Kidney tubule cell (primary cell): ENCODE results near the gene CCDC170.
A peak's percentile ranks its signal among the peaks of the same experiment; 100 is the strongest.
"Not testable (repeated sequence)": the region's sequence is repeated elsewhere in the genome, so short reads cannot be mapped to it uniquely, and the experiment has no call there.

ENCODE experiments used
- DNase-seq: peaks from one replicate; pipeline ENCODE4 v3.0.0-alpha.2; 2018; ENCODE audit warnings: low spot score

CCDC170 gene, protein sequence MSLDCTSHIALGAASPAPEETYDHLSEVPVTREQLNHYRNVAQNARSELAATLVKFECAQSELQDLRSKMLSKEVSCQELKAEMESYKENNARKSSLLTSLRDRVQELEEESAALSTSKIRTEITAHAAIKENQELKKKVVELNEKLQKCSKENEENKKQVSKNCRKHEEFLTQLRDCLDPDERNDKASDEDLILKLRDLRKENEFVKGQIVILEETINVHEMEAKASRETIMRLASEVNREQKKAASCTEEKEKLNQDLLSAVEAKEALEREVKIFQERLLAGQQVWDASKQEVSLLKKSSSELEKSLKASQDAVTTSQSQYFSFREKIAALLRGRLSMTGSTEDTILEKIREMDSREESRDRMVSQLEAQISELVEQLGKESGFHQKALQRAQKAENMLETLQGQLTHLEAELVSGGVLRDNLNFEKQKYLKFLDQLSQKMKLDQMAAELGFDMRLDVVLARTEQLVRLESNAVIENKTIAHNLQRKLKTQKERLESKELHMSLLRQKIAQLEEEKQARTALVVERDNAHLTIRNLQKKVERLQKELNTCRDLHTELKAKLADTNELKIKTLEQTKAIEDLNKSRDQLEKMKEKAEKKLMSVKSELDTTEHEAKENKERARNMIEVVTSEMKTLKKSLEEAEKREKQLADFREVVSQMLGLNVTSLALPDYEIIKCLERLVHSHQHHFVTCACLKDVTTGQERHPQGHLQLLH

DNA sequence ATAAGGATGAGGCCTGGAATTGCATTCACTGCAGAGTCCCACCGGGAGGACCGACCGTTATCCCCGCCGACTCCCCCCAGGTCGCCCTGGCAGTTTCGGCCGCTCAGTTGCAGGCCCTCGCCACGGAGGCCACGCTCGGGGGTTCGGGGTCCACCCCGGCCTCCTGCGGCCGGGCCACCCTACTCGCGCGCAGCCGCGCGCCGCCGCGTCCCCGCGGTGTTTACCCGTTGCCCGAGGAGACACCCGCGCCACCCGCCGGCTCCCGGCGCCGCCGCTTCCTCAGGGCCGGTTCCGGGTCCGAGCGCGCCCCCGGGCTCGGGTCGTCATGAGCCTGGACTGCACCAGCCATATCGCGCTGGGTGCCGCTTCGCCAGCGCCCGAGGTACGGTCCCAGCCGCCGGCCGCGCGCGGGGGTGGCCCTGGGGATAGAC lies at the start of gene CCDC170:
TSS of gene CCDC170 (plus strand) at position 214 of the 431 bp plus-strand sequence. CDS start at position 326, 112 bp downstream.
- DNase-seq: peak; percentile 55

DNA sequence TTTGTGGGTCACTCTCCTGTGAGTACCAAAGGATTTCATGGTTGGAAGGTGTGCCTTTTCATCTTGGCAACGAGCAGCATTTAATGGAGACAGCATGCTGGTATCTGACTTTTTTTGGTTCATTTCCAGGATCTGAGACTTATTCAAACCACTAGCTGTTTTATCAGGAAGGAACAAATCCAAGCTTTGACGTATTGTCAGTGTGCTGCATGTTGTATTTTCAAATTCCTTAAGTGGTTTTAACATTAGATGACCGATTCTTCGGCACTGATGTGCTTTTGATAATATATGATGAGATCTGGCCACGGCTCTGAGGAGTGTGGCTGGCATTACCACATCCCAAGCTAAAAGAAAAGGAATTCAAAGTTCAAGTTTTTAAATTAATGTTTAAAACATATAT lies 48.3 kb upstream of the CCDC170 start:
- DNase-seq: peak; percentile 58

DNA sequence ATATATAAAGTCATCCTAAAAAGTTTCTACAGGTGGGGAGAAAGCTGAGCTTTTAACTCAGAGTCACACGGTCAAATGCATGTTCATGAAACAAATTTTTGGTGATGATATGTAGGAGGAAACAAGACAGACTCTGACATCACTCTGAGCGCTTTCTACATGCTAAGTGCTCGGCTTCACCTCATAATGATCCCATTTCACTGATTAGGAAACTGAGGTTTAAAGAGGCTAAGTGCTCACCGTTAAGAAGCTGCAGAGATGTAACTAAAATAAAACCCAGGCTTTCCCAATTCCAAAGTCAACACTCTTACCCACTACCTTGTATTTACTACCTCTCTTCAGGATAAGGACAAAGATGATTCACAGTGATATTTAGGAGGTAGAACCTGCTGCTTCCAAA lies 46.6 kb upstream of the CCDC170 start:
- no peak for DNase-seq

DNA sequence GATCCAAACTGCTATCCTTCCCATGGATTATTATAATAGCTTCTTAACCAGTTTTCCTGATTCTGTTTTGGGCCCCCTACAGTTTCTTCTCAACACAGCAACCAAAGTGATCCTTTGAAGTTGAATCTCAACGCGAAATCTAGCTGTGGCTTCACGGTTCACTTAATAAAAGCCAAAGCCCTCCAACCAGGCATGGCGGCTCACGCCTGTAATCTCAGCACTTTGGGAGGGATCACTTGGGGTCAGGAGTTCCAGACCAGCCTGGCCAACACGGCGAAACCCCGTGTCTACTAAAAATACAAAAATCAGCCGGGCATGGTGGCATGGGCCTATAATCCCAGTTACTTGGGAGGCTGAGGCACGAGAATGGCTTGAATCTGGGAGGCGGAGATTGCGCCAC lies 45.2 kb upstream of the CCDC170 start:
- peak; percentile 29 for DNase-seq

DNA sequence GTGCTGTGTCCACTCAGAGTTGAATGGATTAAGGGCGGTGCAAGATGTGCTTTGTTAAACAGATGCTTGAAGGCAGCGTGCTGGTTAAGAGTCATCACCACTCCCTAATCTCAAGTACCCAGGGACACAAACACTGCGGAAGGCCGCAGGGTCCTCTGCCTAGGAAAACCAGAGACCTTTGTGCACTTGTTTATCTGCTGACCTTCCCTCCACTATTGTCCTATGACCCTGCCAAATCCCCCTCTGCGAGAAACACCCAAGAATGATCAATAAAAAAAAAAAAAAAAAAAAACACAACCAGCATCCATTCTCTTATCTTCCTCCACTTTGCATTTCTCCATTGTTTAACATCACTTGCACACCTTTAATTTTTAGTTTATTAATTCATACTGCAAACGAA lies 42.9 kb upstream of the CCDC170 start:
- not testable (repeated sequence) for DNase-seq

DNA sequence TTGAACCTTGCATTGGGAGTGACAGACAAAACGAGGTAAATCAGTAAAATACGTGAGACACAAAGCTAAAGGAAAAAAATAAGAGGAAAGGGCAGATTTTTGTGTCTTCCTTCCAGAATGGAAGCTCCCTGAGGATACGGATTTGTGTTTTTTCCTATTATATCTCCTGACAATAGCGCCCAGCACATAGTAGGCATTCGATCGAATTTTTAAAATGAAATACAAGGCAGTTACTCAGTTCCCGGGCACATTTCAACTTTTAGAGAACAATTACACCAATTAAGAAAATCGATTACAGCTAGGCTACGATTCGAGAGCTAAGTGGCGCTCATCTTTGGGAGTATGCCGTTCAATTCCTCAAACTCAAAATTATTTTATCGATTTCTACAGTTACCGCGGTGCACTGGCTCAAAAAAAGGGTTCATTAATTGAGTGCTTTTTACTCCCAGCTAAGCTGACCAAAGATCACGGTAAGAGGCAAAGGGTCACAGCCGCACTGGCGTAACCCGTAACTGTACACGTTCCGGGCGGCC lies 42.3 kb upstream of the CCDC170 start:
- DNase-seq: no peak

DNA sequence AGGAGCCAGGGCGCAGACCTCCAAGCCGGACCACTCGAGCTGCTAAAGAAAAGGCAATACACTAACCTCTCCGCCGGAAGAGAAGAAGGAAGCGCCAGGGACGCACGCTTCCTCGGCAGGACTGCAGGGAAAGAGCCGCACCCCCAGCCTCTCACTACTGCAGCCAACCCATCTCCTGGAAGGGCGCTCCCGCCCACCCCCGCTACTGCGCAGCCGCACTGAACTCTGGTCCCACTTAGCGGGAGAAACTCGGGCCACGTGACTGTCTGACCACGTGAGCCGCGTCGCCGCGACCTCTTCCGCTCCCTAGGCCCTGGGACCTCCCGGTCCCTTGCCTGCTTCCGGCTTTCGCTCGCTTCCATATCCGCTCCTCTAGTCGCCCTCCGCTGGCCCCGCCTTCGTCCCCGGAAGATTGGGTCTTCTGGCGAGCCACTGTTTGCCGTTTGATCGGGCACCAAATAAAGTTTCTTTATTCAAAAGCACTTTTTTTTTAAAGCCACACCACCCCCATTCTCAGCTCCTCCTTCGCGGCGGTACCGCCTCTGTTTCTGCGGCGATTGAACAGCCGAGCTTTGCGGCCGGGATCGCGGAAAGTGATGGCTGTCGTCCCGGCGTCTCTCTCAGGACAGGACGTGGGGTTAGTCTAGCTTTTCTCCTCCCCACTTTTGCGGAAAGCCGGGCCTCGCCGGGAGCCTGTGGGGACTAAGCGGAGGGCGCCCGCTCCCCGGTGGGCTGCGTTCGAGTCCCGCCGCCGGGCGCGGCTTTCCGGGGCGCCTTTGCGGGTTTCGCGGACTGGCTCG lies 41.7 kb upstream of the CCDC170 start, which contains the start of gene RMND1:
TSS of gene RMND1 (minus strand) at position 177 of the 800 bp plus-strand sequence. CDS start 6,315 bp downstream, outside the sequence.
- DNase-seq: peak; percentile 100

DNA sequence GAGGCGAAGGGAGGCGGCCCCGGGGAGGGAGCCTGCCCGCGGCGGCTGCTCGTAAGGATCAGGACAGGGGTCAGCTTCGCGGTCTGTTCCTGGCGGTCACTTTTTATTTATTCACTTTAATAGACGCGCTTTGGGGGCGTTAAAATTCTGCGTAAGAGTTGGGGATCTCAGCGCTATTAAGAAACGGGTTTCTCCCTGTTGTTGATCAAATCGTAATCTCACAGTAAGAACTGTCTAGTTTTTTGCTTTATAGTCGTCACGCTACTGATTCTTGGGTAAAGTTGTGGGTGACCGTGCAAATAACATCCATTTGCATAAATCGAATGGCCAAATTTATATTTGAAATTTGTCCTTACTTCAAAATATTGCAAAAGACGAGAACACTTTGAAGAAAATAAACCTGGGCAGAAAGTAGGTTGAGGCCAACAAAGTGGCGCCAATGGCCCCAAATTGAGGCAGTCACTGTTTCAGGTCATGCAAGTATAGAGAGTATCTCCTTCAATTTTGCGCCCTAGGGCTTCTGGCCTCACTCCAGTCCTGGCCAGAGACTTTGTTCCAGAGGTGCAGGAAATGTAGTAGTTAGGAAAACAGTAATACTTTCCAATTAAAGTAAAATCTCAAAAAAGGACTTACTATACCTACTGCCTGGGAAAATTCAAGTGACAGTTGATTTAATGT lies 40.9 kb upstream of the CCDC170 start:
- no peak for DNase-seq

DNA sequence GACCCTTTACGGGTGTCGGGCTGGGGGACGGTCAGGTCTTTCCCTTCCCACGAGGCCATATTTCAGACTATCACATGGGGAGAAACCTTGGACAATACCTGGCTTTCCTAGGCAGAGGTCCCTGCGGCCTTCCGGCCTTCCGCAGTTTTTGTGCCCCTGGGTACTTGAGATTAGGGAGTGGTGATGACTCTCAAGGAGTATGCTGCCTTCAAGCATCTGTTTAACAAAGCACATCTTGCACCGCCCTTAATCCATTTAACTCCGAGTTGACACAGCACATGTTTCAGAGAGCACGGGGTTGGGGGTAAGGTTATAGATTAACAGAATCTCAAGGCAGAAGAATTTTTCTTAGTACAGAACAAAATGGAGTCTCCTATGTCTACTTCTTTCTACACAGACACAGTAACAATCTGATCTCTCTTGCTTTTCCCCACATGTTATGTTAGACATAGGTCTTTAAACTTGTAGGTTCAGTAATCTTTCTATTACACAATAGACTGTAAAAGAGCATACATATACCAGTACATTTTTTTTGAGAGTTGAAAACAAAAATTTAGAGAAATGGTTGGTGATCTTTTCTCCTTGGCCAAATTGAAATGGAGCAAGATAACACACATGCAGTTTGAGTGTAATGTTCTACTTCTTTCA lies 37.9 kb upstream of the CCDC170 start:
- peak; percentile 57 for DNase-seq

DNA sequence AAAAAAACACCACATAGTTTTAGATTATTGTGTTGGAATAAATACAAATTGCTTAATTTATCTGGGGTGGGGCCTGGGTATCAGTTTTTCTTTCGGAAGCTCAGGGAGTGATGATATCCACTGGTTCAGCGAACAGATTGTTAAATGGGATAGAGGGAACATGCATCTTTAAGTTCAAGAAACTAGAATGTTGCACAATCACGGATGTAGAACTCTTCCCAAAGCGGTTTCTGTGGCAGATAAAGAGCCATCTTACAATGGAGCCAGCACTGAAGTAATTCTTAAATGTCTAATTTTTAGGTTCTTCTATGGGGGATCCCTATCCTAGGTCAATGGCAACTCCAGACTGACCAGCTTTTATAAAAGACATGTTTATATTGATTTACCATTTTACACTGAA lies 32.1 kb upstream of the CCDC170 start:
- no peak for DNase-seq

DNA sequence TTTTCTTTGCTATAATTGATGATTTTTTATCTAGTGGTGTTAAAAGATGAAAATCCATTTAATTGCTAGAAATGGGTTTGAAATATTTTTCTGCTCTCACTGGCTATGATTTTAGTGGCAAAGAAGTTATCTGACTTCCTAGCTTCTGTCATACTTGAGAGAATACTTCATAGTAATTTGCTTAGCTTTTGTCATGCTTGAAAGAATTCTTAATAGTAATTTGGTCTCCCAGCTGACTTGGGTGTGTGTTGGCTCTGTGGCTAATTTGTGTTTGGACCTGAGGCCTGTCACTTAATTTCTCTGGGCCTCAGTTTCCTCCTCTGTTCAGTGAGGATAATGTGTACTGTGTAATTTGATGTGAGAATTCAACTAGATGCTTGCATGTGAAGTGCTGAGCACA lies 29.1 kb upstream of the CCDC170 start:
- DNase-seq: no peak

DNA sequence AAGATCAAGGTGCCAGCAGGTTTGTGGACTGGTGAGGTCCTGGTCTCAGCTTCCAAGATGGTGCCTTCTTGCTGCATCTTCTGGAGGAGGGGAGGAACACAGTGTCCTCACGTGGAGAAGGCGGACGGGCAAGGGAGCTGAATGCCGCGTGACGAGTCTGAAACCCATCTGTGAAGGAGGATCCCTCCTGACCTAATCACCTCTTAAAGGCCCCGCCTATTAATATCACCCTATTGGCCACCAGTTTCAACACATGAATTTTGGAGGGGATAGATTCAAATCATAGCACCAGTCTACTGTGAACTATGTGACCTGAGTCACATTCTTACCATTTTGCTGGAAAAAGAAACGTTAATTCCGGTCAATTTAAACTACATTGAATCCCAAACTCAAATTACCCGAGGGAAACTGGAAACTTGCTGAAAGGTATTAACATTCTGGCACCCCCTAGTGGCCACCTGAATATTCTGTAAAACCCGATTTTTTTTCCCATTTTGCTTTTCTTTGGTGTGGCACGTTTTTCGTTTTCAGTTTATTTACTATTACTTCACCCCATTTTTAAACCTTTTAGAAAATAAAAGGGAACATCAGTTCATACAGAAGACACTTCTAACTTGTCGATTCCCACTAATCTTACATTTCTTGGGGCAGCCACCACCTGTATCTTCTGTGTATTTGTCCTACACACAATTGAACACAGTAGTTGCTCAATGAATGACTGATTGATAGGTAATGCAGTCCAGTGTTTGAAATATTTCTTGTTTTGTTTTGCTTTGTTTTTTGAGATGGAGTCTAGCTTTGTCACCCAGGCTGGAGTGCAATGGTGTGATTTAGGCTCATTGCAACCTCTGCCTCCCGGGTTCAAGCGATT lies 17.9 kb upstream of the CCDC170 start:
- DNase-seq: peak; percentile 54

DNA sequence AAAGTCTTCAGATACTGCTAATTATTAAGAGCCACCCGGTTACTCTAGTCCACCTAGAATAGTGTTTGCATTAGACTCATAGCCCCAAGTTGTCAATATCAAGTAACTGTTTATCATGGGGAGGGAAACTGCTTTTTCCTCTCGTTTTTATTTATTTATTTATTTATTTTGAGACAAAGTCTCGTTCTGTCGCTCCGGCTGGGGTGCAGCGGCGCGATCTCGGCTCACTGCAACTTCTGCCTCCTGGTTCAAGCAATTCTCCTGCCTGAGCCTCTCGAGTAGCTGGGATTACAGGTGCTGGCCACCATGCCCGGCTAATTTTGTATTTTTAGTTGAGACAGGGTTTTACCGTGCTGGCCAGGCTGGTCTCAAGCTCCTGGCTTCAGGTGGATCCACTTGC lies 16.1 kb upstream of the CCDC170 start:
- DNase-seq: no peak

DNA sequence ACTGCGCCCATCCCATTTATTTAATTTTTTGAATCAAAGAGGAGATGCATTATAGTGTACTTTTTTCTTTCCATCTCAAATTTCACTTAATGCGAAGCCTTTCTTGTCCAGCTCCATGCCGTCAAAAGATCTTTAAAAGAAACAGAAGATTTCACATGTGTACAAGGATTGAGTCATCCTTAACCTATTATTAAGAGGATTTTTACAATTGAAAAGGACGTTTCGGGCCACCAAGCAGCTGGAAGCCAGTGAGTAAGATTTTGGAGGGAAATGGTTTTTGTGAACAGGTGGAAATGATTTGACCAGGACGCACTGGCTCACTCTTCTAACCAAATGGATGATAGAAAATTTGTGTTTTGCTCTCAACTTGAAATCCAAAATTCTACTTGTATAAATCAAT lies 15.1 kb upstream of the CCDC170 start:
- DNase-seq: no peak

DNA sequence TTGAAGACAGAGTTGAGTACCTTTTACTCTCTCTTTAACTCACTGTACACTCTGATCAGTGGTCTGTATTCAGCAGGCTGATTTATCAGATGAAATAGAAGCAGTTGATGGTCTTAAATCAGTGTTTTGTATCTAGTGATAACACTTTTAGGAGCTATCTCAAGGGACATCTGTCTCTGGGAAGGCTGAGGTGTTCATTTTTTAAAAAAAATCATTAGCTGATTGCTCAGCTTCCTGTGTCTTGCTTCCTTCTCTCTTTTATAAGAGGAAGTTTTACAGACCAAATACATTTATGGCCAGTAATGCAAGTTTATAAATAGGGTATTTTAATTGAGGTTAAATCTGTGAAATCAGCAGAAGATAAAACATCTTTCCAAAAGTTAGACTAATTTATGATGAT lies 12.0 kb upstream of the CCDC170 start:
- peak; percentile 13 for DNase-seq

DNA sequence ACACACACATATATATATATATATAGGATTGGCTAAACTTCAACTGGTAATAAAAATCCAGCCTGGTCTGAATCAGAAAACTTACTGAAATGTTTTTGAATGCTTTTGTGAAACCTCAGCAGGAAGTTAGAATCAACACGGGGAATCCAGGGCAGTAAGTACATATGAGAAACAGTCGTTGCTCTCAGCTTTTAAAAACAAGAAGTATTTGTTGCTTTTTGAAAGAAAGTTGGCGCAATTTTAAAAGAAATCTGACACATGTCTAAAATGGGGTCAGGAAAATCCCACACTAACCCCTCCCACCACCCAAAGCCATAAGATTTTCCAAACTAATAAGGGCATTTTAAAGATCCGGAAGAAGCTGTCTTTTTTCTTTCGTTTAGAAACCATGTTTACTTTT lies 11.5 kb upstream of the CCDC170 start:
- no peak for DNase-seq

DNA sequence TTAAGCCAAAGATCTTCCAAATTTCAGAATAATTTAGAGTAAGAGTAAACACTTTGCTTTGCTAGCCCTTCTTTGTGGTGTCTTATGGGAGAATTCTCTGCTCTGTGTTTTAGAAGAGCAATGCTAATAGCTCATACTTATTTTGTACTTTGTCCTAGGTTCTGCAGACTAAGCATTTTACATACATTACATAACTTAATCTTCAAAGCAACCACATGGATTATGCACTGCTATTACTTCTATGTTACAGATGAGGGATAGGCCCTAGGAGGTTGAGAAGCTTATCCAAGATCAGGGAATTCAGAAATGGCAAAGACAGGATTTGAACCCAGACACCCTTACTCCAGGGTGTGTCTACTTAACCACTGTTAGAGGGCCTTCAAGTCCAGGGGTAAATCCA lies 9.8 kb upstream of the CCDC170 start:
- no peak for DNase-seq

DNA sequence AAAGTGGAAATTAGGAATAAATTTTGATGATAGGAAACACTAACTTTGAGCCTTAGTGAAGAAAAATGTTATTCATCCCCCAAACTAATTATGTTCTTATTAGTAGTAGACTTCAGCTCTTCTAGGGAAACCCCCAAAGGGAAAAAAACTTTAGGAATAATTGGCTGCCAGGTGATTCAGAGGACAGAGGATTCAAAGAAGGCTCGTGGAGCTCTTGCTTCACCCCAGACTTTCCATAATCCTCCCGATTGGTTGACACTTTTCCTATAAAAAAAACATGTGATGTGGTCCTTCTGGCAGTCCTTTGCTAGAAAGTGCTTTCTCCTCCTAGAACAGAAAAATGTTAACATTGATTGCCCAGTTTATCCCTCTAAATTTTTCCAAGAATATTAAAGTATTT lies 5.6 kb upstream of the CCDC170 start:
- peak; percentile 14 for DNase-seq

DNA sequence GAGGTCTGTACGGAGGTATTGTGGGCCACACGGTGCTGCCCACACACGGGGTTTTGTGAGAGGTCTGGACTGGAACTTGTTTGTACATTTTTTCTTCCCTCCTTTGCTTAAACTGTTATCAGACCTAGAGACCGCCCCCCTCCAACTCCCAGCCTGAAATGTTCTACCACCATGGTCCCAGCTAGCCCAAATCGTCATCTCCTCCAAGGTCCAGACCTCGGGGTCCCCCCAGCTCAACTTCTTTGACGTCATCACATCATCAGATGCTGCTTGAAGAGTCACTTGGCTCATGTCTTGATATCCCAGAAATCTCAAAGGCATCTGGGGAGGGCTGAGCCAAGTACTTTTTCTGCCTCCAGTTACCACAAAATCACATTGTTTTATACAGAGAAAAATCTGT lies 2.8 kb upstream of the CCDC170 start:
- DNase-seq: no peak

DNA sequence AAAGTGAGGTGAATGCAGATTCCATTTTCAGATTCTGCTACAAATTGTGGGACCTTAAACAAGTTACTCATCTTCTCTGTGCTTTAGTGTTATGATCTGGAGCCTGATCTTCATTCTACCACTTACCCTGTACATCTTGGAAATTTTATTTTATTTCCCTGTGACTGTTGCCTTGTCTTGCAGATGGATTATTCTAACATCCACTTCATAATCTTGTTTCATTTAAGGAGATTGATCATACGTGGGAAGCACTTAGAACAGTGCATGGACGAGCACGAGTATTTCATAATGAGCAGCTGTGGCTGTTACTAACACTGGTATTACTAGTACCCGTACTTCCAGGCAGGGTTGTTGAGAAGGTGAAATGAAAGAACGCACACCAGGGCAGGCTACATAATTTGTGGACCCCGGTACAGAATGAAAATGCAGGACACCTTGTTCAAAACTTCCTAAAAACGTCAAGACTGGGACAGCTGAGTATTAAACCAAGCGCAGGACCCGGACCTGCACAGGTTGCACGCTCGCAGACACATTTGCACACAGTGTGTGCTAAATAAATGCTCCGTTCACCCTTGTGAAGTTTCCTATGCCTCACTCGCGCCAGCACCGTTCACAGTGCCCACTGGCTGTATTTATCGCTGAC lies 535 bp upstream of the CCDC170 start:
- no peak for DNase-seq
